ENCODE results near the gene IARS2. TPM values are rescaled to one million over a fixed set of nuclear protein-coding genes. Genes with fewer than 3 reads are reported as not detected.
"Not testable (repeated sequence)": the region's sequence is repeated elsewhere in the genome, so short reads cannot be mapped to it uniquely, and the experiment has no call there.

Gene IARS2
- total RNA-seq, 4 donors from 2014 or later, result 45.5 to 88.4 (median 68.8) TPM

DNA sequence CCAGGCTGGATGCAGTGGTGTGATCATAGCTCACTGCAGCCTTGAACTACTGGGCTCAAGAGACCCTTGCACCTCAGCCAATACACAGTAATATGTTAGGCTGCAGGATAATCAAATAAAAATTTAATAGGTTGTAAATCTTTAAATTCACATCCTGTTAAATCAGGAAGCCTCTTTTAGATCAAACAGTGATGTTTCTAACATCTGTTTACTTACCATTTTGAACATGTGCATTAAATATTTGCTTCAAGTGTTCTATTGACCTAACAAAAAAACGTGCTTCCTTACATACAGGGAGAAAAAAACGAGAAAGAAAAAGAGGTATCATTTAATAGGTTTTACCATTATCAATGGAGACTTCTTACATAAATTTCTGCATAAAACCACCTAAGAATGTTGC, 70.6 kb downstream of the IARS2 start:
- no peak for ATAC-seq (ENCODE audit: low FRiP score)
- TF ChIP-seq, protein P1, sequence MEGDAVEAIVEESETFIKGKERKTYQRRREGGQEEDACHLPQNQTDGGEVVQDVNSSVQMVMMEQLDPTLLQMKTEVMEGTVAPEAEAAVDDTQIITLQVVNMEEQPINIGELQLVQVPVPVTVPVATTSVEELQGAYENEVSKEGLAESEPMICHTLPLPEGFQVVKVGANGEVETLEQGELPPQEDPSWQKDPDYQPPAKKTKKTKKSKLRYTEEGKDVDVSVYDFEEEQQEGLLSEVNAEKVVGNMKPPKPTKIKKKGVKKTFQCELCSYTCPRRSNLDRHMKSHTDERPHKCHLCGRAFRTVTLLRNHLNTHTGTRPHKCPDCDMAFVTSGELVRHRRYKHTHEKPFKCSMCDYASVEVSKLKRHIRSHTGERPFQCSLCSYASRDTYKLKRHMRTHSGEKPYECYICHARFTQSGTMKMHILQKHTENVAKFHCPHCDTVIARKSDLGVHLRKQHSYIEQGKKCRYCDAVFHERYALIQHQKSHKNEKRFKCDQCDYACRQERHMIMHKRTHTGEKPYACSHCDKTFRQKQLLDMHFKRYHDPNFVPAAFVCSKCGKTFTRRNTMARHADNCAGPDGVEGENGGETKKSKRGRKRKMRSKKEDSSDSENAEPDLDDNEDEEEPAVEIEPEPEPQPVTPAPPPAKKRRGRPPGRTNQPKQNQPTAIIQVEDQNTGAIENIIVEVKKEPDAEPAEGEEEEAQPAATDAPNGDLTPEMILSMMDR (IDR thresholded peaks at IDR 0.05), result no peak
- DNase-seq (ENCODE audit: low spot score), result no peak

DNA sequence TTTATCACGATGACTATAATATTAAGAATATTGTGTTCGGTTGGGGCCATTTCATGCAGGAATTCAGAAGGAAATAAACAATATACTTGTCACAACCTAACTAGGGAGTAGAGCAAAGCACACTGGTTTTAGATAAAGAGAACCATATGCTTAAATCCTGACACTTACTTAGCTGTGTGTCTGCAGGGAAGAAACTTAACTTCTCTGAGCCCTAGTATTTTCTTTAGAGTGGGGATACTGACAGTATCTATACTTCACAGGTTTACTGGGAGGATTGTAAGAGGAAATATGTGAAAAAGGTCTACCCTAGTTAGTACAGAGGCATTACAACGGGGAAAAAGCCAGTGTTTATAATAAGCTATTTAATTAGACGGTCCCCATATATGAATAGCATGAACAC, 72.9 kb downstream of the IARS2 start:
- TF ChIP-seq, protein P1 (IDR thresholded peaks at IDR 0.05), result no peak
- no peak for ATAC-seq (ENCODE audit: low FRiP score)
- no peak for DNase-seq (ENCODE audit: low spot score)

DNA sequence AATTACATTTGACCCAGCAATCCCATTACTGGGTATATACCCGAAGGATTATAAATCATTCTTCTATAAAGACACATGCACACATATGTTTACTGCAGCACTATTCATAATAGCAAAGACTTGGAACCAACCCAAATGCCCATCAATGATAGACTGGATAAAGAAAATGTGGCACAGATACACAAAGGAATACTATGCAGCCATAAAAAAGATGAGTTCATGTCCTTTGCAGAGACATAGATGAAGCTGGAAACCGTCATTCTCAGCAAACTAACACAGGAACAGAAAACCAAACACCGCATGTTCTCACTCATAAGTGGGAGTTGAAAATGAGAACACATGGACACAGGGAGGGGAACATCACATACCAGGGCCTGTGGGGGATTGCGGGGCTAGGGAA, 76.0 kb downstream of the IARS2 start:
- not testable (repeated sequence) for ATAC-seq (ENCODE audit: low FRiP score); DNase-seq (ENCODE audit: low spot score)

DNA sequence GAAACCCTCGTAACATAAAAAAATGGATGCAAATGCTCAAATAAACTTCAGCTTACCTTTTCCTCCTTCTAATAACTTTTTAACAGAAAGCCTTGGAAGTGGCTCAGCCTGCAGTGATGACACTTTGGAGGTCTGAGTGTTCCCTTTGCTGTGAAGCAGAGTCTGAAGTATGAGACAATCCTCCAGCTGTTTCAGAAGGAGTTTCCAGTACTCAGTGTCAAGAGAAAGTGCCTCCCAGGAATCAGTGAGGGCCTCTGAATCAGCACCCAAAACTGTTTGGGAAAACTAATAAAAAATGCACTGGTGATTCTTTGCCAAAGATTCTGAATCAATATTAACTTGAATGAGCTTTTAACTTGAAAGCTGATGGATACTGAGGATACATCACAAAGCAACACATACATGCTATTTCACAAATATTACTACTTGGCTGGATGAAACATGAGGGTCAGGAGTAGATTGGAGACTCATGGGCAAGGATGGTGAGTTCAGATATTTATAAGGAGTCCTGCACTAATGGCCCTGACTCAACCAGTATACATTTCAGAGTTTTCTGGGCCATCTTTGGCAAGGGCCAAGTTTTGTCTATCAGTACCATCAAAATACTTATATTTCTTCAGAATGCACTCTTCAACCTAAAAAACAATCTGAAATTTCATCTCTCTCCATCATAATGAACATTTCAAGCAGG, 77.0 kb downstream of the IARS2 start:
- TF ChIP-seq, protein P1 (IDR thresholded peaks at IDR 0.05), result no peak

DNA sequence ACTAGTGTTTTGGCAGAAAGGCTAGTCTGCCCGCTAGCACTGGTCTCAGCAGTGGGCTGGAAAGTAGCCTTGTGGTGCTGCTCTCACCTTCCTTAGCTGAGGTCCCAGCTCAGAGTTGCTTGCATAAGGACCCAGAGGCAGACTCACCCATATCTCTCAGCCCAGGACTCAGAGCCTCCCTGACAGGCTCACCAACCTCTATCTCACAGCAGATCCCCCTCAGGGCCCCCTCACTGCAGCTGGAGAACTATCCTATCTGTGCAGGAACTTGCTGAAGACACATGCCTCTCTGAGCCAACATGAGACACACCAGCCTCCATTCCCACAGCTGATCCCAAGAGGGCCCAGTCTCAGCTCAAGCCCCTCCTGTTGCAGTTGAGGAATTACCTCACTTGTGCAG, 82.6 kb downstream of the IARS2 start:
- no peak for ATAC-seq (ENCODE audit: low FRiP score)
- DNase-seq (ENCODE audit: low spot score), result no peak
- TF ChIP-seq, protein P1 (IDR thresholded peaks at IDR 0.05), result no peak

More for the DNA sequence above, 77.0 kb downstream of the IARS2 start:
- no peak for ATAC-seq (ENCODE audit: low FRiP score)
- no peak for DNase-seq (ENCODE audit: low spot score)

DNA sequence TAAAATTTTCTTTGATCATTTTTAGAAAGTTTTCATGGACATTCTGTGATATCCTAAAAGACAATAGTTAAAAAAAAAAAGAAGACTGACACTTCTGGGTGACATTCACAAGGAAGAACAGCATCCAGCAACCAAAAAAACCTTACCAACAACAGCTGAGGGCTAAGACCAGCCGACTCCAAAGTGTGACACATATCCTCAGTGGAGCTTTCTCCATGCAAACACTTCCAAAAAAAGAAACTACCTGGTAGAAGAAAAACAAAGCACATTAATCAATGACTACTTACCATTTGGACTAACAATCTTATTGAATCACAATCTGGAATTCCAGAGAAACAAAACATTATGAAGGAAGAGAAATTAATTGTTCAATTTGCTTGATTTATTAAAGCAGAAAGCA, 88.2 kb downstream of the IARS2 start:
- DNase-seq (ENCODE audit: low spot score), result no peak
- TF ChIP-seq, protein P1 (IDR thresholded peaks at IDR 0.05), result no peak
- ATAC-seq (ENCODE audit: low FRiP score), result no peak

DNA sequence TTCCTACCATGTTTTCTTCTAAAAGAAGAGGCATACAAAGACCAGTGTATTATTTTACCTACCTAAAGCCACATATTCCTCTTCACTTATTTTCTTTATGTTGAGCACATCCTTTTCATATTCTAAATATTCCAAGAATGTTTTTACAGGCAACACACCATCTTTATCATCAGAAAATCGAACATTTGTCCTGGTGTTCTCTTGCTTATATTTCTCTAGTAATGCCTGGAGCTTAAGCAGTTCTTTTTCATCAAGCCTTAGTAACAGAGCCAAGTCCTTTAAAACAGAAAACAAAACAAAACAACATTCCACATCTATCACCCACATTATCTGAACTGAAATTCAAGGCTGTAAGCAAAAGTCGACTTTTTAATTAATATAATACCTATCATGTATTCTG, 88.7 kb downstream of the IARS2 start:
- no peak for ATAC-seq (ENCODE audit: low FRiP score)
- DNase-seq (ENCODE audit: low spot score), result no peak
- TF ChIP-seq, protein P1 (IDR thresholded peaks at IDR 0.05), result no peak

All from omental fat pad (tissue), 4 donors.